Adipose tissue (tissue), 3 donors: Measurements from ENCODE around the gene SPATS2L. TPM values are rescaled to one million over a fixed set of nuclear protein-coding genes. Genes with fewer than 3 reads are reported as not detected.

Experiments
- H3K27ac ChIP-seq: one replicate; pipeline ENCODE4 v1.5.1; 2013; ENCODE audit warnings: low read depth, low read length
- WGBS, 3 donors: extraction: QIAGEN DNeasy Blood & Tissue Kit; methylation state at CpG; one replicate each; pipeline ENCODE4 v1.1.7; 2013; 5-methylcytosine and 5-hydroxymethylcytosine counted together
- polyA plus RNA-seq, 3 donors: library from polyadenylated mRNA; stranded (reverse); fragments of 200-250 nt; gene quantifications; one replicate each; pipeline ENCODE4 v1.2.3, GENCODE V29; 2013
- donor health status: healthy with polysubstance abuse.
- donor health status: Bipolar disorder and iron deficiency.
- donor health status: healthy.

Gene SPATS2L
- polyA plus RNA-seq, 3 donors = 27.5 to 59.9 (median 30.5) TPM

DNA sequence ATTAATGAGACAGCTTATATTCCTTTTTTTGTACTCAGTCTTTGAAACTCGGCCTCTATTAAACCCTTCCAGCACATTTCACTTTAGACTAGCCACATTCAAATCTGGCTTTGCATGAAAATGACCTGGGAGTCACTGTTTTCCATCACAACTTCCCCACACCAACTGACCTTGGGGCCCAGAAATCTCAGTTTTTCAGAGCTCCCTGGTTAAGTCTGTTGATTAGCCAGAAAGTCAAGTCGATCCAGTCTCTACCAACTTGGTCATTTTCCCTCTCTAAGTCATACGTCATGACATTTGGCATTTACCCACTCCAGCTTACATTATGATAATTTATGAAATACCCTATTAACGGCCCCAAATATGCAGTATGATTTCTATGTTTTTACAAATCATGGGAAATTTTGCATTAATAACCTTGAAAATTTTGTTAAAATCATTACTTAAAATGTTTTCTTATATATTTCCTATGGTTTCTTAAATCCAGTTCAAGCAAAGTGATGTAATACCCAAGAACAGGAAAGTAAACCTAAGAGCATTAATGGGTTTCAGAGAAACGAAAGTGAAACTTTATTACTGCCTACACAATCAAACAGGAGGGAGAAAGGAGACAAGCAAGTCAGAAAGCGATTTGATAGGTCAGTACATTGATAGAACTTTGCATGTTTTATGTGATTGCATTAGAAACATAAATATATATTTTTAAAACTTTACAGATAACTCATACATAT lies 77.1 kb downstream of the SPATS2L start:
- WGBS, 3 donors = 38 to 42% (median 40%) methylated on average over 6 of the region's 6 CpGs
- no peak overlapping the region for H3K27ac ChIP-seq

DNA sequence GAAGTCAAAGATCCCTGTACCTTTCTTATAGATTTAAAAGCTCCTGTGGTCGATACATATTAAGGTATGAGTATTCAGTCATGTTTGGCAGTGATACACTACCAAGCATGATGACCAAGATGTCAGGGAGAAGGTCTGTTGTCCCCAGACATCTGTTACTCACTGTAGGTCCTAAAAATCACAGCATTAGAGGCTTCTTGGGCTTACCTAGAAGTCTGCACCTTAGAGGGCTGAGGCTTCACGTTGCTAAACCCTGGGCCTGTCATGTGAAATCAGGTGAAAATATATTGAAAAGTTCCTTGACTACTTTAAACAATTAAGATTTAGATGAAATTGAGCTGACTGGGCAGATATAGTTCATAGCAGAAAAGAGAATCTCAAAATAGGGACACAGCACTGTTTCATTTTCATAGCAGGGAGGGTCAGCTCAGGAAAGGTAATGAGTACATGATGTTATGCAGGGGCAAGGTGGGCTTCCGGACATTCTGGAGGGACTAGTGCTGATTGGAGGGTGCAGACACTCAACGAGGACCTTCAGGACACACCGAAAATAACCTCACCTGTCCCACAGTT lies 78.7 kb downstream of the SPATS2L start:
- 98% methylated on average over 5 of the region's 5 CpGs for WGBS, 3 donors
- no peak overlapping the region for H3K27ac ChIP-seq

DNA sequence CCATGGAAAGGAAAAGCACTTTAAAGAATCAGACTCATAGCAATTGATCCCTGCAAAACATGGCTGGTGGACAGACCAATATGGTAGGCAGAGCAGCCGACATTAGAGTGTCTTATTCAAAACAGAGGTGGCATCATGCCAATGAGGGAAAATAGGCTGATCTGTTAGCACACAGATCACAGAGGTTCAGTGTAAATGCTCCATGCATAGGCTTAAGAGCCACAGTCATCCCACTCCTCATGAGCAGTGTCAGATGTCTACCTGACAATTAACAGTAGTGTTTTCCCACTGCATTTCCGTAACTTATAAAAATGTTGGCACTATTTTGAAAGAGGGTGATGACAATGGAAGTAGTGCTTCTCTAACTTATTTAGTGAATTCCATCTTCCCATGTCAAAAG lies 86.7 kb downstream of the SPATS2L start:
- WGBS, 3 donors = 92 to 94% (median 93%) methylated on average over 2 of the region's 2 CpGs
- H3K27ac ChIP-seq = no peak overlapping the region

DNA sequence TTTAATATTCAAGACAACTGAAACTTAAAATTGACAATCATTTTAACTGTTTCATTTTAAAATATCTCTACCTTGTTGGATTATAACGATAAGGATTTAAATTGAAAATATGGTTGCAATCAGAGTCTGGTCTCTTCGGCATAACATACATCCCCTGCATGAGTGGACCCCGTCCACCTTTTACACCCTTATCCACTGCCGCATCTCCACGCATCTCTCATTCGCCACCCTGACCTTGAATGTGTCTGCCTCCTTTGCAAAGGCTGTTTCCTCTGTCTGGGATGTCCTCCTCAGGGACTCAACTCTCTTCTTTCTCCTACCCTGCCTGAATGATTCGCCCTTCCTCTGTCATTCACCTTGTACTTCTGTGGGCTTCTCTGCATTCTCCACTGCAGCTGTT lies 87.6 kb downstream of the SPATS2L start:
- 97 to 99% (median 97%) methylated on average over 7 of the region's 7 CpGs for WGBS, 3 donors
- no peak overlapping the region for H3K27ac ChIP-seq

DNA sequence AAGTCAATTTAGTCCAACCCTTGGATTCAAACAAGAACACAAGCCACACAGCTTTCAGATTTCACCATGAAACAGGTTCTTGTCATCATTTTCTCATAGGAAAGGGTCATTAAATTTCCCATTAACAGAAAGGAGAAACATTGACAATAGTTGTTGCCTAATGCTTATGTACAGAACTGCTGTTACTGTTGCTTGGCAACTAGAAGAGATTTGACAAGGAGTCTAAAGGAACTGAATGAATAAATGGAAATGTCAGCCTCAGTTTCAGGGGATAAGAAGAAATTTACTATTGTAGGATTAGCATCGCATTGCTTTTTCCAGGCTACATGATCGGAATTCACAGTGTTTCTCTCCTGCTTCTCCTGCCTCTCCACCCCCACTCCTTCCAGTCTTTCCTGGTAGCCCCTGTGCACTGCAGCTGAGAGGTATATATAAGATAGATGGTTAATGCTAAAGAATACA lies 90.3 kb downstream of the SPATS2L start:
- WGBS, 3 donors = 72 to 97% (median 92%) methylated on average over 2 of the region's 2 CpGs
- no peak overlapping the region for H3K27ac ChIP-seq

DNA sequence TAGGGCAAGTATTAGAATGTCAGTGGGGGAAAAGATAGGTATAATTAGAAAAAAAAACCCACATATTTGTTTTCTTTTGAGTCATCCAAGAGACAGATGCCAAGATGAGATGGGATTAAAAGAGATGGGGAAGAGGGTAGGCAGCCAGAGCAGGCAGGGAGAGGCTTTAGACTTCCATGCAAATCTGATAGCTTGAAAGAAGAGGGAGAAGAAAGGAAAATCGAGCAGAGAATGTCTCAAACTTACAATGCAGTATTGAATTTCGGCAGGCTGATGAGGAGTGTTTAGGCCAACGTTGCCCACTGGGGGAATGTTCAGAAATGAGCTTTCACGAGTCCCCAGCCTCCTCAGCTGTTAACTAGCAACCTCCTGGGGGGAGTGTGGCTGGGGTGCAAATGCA lies 91.3 kb downstream of the SPATS2L start:
- 65 to 85% (median 78%) methylated on average over 4 of the region's 4 CpGs for WGBS, 3 donors
- H3K27ac ChIP-seq = no peak overlapping the region

DNA sequence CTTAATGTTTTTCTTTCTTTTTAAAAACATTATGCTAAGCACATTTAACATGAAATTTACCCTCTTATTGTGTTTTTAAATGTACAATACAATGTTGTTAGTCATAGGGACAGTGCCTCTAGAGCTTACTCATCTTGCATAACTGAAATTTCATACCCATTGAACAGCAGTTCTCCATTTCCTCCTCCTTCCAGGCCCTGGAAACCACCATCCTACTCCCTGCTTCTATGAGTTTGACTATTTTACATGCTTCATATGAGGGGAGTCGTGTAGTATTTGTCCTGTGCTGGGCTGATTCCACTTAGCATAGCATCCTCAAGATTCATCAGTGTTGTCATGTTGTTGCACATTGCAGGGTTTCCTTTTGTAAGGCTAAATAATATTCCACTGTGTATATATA lies 92.6 kb downstream of the SPATS2L start:
- H3K27ac ChIP-seq = no peak overlapping the region
- WGBS, 3 donors = 88 to 96% (median 88%) methylated on average over 1 of the region's 1 CpG

DNA sequence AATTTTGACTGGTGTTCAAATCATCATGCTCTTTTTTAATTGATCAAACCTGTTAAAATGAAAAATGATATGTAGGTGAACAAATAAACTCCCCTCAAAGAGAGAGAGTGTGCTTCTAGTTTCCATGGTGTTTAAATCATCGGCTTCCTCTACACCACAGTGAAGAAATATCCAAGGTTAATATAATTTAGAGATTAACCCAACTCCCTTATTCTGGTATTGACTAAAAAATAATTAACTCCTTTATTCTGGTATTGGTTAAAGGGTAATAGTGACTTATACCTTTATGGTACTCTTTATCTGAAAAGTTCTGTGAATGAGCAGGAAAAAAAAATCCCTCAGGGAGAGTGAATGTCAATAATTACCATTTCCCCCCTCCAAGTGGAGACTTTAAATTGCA lies 93.1 kb downstream of the SPATS2L start:
- 82 to 99% (median 96%) methylated on average over 1 of the region's 1 CpG for WGBS, 3 donors
- no peak overlapping the region for H3K27ac ChIP-seq

DNA sequence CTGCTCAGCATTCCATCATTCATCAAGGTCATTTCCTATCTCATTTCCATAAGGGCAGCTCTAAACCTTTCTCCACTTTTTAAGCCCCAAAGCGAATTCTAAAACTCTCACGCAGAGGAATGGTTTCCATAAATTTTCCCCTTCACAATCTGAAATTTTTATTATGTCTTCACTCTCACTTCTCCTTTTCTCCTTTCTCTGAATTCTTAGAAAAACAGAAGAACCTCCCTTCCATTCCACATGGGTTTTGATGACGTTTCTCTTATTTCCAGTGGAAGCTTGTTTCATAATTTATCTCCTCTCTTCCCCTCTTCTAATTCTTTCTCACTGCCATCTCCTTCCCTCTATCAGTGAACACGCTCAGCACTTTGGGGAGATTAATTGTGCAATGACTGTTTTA lies 97.3 kb downstream of the SPATS2L start:
- 65 to 90% (median 76%) methylated on average over 4 of the region's 4 CpGs for WGBS, 3 donors
- H3K27ac ChIP-seq = no peak overlapping the region

DNA sequence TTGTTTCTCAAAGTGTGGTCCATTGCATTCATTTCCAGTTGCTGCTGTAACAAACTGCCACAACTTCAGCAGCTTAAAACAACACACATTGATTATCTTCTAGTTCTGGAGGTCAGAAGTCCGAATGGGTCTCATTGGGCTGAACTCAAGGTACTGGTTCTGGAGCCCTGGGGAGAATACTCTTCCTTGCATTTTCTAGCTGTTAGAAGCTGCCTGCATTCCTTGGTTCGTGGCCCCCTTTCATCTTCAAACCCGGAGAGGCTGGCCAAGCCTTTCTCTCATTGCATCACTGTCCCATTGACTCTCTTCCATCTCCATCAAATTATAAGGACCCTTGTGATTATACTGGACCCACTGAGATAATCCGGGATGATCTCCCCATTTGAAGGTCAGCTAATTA lies 98.1 kb downstream of the SPATS2L start:
- WGBS, 3 donors = 95 to 96% (median 96%) methylated on average over 4 of the region's 4 CpGs
- no peak overlapping the region for H3K27ac ChIP-seq

DNA sequence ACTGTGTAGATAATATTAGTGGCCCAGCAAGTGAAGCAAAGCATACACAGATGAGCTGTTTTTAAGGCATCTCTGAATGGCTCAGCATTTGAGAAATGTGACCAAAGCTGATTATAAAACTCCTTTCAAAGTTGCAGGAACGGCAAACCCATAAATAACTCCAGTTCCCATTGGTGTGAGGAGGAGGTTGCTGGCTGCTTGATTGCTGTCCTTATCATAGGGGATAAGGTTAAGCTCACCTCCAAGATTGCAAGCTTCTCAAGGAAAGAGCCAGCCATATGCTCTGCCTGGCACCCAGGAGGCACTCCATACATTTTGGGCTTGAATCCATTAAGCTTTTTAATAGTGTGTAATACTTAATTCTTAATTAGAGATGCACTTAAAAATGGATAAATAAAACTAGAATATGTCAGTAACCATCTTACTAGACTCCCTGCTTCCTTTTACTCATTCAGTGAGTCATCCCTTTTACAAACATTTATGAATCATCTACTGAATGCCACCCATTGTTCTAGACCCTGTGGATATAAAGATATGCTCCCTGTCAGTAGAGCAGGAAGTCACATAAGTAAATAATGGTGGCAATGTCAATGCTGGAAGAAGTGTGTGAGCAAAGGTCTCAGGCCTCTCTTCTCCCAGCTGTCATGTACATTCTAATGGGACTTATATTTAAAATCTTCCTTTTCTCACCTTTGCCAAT lies 99.3 kb downstream of the SPATS2L start:
- WGBS, 3 donors = 14 to 29% (median 21%) methylated on average over 1 of the region's 1 CpG
- no peak overlapping the region for H3K27ac ChIP-seq

DNA sequence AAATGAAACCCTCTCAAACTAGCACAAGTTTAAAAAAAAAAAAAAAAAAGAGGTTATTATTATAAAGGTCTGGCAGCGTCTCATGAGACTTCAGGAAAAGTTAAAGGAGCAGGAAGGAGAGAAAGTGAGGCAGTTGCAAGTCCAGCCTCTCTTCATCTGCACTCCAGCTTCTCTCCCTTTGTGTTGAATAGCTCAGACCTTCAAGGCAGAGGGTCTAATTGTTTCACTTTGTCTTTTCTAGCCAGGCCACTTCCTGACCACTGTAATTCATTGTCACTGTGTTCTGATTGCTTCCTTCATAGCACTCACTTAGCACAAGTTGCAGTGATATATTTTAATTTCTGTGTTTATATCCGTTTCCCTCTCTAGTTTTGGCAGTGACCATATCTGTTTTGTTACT lies 99.9 kb downstream of the SPATS2L start:
- H3K27ac ChIP-seq = no peak overlapping the region

DNA sequence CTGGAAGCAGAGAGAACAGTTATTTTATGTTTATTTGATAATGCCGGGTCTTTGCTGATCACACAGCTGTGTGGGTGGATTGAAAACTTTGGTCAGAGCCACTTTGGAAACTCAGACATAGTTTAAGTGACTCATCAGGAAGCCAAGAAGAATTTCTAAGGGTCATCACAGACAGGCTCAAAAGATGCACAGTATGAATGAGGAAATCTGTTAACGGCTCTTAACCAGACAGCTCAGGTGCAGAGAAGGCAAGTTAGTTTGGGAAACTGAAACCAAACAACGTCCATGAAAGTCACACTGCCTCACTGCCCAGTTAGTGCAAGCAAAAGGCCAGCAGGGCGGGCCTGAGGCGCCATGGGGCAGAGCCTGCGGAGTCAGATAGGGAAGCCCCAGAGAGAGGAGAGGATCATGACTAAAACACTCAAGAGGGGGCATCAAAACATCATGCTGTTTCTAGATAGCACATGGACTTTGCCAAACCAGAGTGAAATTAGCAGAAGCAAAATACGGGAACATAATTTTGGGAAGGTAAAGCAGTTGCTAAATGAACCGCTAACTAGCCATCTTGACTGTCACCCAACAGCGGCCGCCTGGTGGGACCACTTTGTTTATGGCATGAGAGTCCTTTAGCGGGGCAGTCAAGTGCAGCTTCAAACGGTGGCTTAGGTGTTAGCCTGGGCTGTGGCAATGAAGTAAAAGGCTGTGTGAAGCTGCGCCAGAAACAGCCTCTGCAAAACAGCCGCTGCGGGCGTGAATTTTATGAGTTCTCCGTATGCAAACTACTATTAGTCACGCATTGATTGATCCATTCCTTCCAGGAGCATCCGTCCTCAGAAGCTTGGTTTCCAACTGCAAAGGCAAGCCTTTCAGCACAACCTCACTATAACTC lies 102.2 kb downstream of the SPATS2L start:
- H3K27ac ChIP-seq = no peak overlapping the region
- 83 to 90% (median 87%) methylated on average over 19 of the region's 19 CpGs for WGBS, 3 donors

More for the DNA sequence above, 99.9 kb downstream of the SPATS2L start:
- WGBS, 3 donors = 27 to 74% (median 30%) methylated on average over 2 of the region's 2 CpGs

DNA sequence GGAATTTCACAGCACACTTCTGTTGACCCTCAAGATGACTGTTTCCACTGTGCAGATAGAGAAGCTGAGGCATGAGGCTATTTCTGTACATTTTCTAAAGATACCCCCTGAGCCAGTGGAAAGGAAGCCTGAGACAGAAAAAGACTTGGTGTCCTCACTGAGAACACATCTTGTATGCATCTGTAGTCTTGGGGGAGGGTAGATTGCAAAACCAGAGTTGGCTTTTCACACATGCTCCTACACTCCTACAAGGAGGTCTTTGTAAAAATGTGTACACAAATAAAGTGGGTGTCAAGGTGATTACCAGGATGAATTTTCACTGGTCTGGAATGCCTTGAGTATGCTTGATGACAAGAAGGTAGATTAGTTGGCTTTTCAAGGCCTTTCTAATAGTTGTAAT lies 105.3 kb downstream of the SPATS2L start:
- H3K27ac ChIP-seq = no peak overlapping the region

DNA sequence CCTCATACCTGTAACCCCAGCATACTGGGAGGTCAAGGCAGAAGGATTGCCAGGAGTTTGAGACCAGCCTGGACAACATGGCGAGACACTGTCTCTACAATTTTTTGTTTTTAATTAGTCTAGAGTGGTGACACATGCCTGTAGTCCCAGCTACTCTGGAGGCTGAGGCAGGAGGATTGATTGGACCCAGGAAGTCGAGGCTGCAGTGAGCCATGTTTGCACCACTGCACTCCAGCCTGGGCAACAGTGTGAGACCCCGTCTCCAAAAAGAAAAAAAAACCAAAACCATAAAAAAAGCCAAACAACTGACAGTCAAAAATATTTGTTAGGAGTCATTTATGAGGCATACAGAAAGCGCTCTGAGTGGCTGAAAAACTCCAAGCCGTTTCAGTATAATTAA lies 107.9 kb downstream of the SPATS2L start:
- no peak overlapping the region for H3K27ac ChIP-seq
- WGBS, 3 donors = 94 to 97% (median 96%) methylated on average over 5 of the region's 5 CpGs

DNA sequence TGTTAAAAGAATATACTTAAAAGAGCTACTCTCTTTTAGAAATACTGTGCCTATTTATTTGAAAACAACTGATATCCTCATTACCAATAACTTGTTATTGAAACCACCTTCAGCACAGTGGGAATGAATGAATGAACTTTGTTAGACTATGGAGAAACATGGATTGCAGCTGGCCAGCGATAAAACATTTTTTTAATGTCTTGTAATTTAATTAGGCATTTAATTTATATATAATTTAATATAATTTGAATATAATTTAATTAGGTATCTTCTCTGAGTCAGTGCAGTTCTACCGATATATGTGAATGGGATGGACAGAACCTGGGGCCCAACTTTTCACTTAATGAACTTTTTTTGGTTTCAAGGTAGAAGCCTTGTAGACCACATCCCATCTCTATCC lies 109.0 kb downstream of the SPATS2L start:
- 98 to 99% (median 99%) methylated on average over 2 of the region's 2 CpGs for WGBS, 3 donors
- no peak overlapping the region for H3K27ac ChIP-seq

DNA sequence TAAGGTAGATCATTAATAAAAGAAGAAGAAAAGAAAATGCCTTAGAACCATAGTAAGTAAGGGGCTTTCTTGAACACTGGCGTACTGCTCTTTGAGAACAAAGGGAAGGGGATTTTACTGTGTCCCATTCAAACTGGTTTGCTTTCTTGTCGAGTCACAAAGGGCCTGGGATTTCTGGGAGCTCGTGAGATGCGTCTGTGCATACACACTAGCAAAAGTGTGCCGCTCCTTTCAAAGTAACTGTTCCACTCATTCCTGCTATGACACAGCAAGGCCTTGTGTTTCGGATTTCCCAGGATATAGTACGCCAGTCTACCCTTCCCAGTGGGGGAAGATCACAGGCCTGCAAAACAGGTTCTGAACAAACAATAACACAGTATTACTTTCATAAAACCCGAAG lies 110.4 kb downstream of the SPATS2L start:
- WGBS, 3 donors = 82 to 96% (median 94%) methylated on average over 8 of the region's 8 CpGs
- no peak overlapping the region for H3K27ac ChIP-seq

DNA sequence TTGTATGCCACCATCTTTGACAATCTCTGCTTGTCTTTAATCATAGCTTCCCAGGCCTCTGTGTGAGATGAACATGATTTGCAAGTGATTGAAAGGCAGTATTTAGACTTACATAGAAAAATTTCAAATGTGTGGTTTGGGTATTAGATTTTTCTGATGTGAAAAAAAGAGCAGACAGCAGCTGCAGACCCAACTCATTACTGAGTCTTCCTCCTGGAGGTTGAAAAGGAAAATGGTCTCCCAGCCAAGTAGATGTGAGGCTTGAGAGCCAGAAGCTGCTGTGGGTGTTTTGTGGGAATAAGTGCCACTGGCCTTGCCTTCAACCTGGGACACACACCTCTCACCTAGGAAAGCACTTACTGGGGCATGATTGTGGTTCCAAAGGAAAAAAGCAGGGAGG lies 110.9 kb downstream of the SPATS2L start:
- H3K27ac ChIP-seq = no peak overlapping the region

DNA sequence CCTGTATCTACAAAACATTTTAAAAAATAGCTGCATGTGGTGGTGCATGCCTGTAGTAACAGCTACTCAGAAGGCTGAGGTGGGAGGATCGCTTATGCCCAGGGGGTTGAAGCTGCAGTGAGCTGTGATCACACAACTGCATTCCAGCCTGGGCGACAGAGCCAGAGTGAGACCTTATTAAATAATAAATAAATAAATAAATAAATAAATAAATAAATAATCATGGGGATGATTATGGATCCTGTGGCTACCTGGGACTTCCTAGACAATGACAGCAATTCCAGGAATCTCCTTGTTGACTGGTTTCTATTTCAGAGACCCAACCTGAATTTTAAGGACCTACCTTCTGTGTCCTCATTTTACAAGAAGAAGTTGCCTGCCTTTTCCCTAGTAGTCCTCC lies 111.9 kb downstream of the SPATS2L start:
- 97 to 100% (median 98%) methylated on average over 2 of the region's 2 CpGs for WGBS, 3 donors
- H3K27ac ChIP-seq = no peak overlapping the region
